ENCODE data around the gene AFF1.

AFF1 gene

DNA sequence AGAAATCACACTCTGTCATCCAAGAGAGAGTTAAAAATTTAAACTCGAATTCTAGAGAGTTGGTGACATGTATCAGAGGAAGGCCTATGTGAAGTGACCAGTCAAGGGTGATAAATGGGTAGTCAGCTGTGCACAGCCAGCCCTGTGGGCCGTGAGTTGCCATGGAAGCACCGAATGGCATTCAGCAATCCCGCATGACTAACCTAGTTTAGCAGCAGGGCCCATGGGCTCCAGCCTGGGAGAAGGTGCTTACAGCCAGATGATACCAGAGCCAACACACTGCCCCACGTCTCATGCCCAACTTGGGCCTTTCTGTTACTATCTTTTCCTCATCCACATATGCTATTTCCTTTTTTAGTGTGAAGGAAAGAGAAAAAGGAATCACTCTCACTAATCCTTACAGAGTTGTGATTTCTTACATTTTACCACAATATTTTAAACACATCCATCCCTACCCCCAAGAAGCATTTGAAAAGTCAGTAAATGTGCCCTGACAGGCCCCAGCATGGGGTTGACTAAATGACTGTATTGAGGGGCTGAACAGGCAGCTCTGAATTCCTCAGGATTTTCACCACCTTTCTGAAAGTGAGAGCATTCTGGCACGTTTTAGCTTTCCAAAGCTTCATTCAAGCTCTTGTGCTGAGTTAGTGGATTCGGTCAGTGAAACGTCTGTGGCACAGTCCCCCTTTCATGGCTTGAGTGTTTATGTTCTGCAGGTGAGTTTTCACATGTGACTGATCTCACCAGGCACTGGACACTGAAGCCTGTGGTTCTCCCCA, 104.2 kb downstream of the AFF1 start:
- DNase-seq = peak; percentile 86 to 91
- Histone ChIP-seq H3K9me3 (no peaks in the 10 kb centered on the region), H3K4me1 (peaks cover 0 to 95% (median 75%) of the 10 kb centered on the region in 4 donors), H3K36me3 (no peaks in the 10 kb centered on the region), H3K27ac (peak overlapping the region; percentile 85 to 89), H3K4me3 (no peak overlapping the region), H3K27me3 (no peaks in the 10 kb centered on the region)
- no peak for TF ChIP-seq CTCF (IDR thresholded peaks at IDR 0.05)
- intact Hi-C loops (cut with DNase I; ENCODE audit: low total_unique reads) = no loop called here

- Histone ChIP-seq H3K27me3 (no peaks in the 10 kb centered on the region), H3K4me3 (no peak overlapping the region), H3K27ac (peak overlapping the region; percentile 85 to 89), H3K9me3 (no peaks in the 10 kb centered on the region), H3K36me3 (no peaks in the 10 kb centered on the region), H3K4me1 (peaks cover 0 to 95% (median 73%) of the 10 kb centered on the region in 4 donors)
- DNase-seq = peak in 1 of 2 donors; percentile 54
- intact Hi-C loops (cut with DNase I; ENCODE audit: low total_unique reads) = no loop called here
- no peak for TF ChIP-seq CTCF (IDR thresholded peaks at IDR 0.05)
Measured at GRCh38 chr4:87041141-87041540, 106.3 kb downstream of the AFF1 start.

- DNase-seq = no peak
- peaks cover 6 to 7% (median 6%) of the 10 kb centered on the region in 3 donors for H3K36me3 ChIP-seq
- intact Hi-C loops (cut with DNase I; ENCODE audit: low total_unique reads) = no loop called here
- H3K4me1 ChIP-seq = peaks cover 0 to 95% (median 71%) of the 10 kb centered on the region in 4 donors
- no peaks in the 10 kb centered on the region for H3K9me3 ChIP-seq
- no peak overlapping the region for H3K4me3 ChIP-seq
- TF ChIP-seq CTCF (IDR thresholded peaks at IDR 0.05) = no peak
- peak overlapping the region; percentile 85 to 89 for H3K27ac ChIP-seq
- no peaks in the 10 kb centered on the region for H3K27me3 ChIP-seq
Measured at GRCh38 chr4:87042221-87042620, 107.4 kb downstream of the AFF1 start.

GRCh38 chr4:87042986-87043820, 108.4 kb downstream of the AFF1 start:
- no peaks in the 10 kb centered on the region for H3K9me3 ChIP-seq
- peaks cover 0 to 88% (median 62%) of the 10 kb centered on the region in 4 donors for H3K4me1 ChIP-seq
- DNase-seq = no peak
- intact Hi-C loops (cut with DNase I; ENCODE audit: low total_unique reads) = no loop called here
- no peak overlapping the region for H3K4me3 ChIP-seq
- H3K27ac ChIP-seq = peak overlapping the region; percentile 39 to 89
- peaks cover 9 to 13% (median 12%) of the 10 kb centered on the region in 3 donors for H3K36me3 ChIP-seq
- H3K27me3 ChIP-seq = no peaks in the 10 kb centered on the region
- no peak for TF ChIP-seq CTCF (IDR thresholded peaks at IDR 0.05)

DNA sequence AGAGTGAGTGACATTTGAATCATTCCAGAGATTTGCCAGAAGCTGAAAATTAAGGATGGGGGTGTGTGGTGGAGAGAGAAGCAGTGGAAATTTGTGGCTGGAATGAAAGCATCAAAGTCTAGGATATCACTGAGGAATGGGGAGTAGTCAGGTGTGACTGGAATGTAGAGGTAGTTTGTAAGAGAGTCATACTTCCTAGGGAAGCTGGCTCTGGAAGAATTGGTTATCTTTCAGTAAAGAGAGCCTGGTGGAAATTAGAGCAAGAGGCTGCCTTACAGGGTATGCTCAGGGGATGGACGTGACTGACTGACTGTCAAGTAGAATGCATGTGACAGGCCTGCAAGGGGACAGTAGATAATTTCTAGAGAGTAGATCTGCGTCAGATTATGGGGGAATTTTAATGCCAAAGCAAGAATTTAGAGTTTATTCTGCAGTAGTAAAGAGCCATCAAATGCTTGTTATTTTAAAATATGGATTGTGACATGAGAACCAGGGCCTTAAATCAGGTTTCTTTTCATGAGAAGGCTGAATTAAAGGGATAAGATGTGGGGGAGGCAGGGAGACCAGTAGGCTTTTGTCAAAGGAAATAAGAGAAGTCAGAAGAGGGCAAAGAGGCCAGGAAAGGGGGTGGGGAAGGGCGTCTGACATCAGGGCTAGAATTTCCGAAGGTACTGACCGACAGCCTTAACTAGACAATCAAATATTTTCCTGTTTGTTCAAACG, 109.9 kb downstream of the AFF1 start:
- Histone ChIP-seq H3K4me3 (peak overlapping the region; percentile 20 to 33), H3K27ac (peak overlapping the region; percentile 77 to 89), H3K4me1 (peaks cover 0 to 86% (median 53%) of the 10 kb centered on the region in 4 donors), H3K9me3 (no peaks in the 10 kb centered on the region), H3K36me3 (peaks cover 9 to 18% (median 12%) of the 10 kb centered on the region in 3 donors), H3K27me3 (no peaks in the 10 kb centered on the region)
- DNase-seq = no peak
- TF ChIP-seq CTCF (IDR thresholded peaks at IDR 0.05) = no peak
- intact Hi-C loops (cut with DNase I; ENCODE audit: low total_unique reads) = loop anchor here (5.0 kb wide), 1 partner anchor 32 kb away; no protein-coding TSS in a partner anchor

Data from tibial artery (tissue), 4 donors.